H1 (cell line): ENCODE results near the gene CCNE1. TPM values are rescaled to one million over a fixed set of nuclear protein-coding genes. Genes with fewer than 3 reads are reported as not detected.
A peak's percentile ranks its signal among the peaks of the same experiment; 100 is the strongest.

ENCODE experiments used
- CTCF ChIA-PET: fragments of 300-600 bp; sonication (Branson Sonifier 250); formaldehyde crosslinking; loops from one replicate; lab custom pipeline; 2021; ENCODE audit not compliant: partially characterized antibody; lab: Charles Lee
- POLR2A ChIA-PET: fragments of 300-600 bp; sonication (Branson Sonifier 250); formaldehyde crosslinking; loops from one replicate; lab custom pipeline; 2021; ENCODE audit warnings: inconsistent platforms; ENCODE audit not compliant: partially characterized antibody; lab: Charles Lee
- DNase-seq, 2 experiments: peaks; one replicate each; pipeline versions ENCODE4 v3.0.0 to v3.0.0-alpha.2; 2010 to 2022; ENCODE audit warnings: low spot score in 2 of 2, low read depth in 1 of 2, mixed read lengths in 1 of 2
- FAIRE-seq: peaks from 2 replicates; lab custom pipeline; 2011; peaks lifted over from hg19 to GRCh38; lab: Jason Lieb, UNC
- H2AFZ ChIP-seq: 2 replicates; pipeline ENCODE4 v1.8.1; 2012; ENCODE audit warnings: low read length, inconsistent platforms
- H2AK5ac ChIP-seq: 2 replicates; pipeline ENCODE4 v1.6.1; 2013; ENCODE audit warnings: low read depth, low read length
- H2BK120ac ChIP-seq: replicated peaks from 2 replicates; pipeline ENCODE3; 2013; ENCODE audit warnings: low read depth, low read length, inconsistent platforms
- H2BK12ac ChIP-seq: 2 replicates; pipeline ENCODE4 v1.6.1; 2013; ENCODE audit warnings: low read depth, low read length
- H2BK15ac ChIP-seq: 2 replicates; pipeline ENCODE4 v1.6.1; 2013; ENCODE audit warnings: low read length
- H2BK20ac ChIP-seq: 2 replicates; pipeline ENCODE4 v1.6.1; 2013; ENCODE audit warnings: low read length
- H2BK5ac ChIP-seq: 2 replicates; pipeline ENCODE4 v1.6.1; 2013; ENCODE audit warnings: low read depth, low read length
- H3K14ac ChIP-seq: 2 replicates; pipeline ENCODE4 v1.6.1; 2013; ENCODE audit warnings: inconsistent platforms; ENCODE audit not compliant: insufficient read length
- H3K18ac ChIP-seq: 2 replicates; pipeline ENCODE4 v1.6.1; 2013; ENCODE audit warnings: low read length; ENCODE audit errors: extremely low read depth
- H3K23ac ChIP-seq: 2 replicates; pipeline ENCODE4 v1.6.1; 2013; ENCODE audit warnings: inconsistent platforms; ENCODE audit not compliant: insufficient read length
- H3K23me2 ChIP-seq: 2 replicates; pipeline ENCODE4 v1.6.1; 2013; ENCODE audit warnings: low read depth, low read length
- H3K27ac ChIP-seq: 2 replicates; pipeline ENCODE4 v1.6.1; 2011; ENCODE audit warnings: low read depth, low read length, inconsistent platforms
- H3K27me3 ChIP-seq, 4 experiments: replicated peaks in 1 of 4; 1 replicate in 1 of 4; 2 replicates in 3 of 4; pipeline versions ENCODE4 v1.6.1 to v1.8.1; 2011 to 2013; ENCODE audit warnings: low read length in 3 of 4, mild to moderate bottlenecking in 3 of 4, inconsistent platforms in 2 of 4, mixed read lengths in 2 of 4, moderate library complexity in 1 of 4; ENCODE audit not compliant: control insufficient read depth in 3 of 4, insufficient read depth in 3 of 4; ENCODE audit errors: extremely low read depth in 1 of 4
- H3K36me3 ChIP-seq, 4 experiments: 2 replicates each; pipeline versions ENCODE4 v1.6.1 to v1.8.1; 2011 to 2013; ENCODE audit warnings: mild to moderate bottlenecking in 4 of 4, low read length in 3 of 4, moderate library complexity in 2 of 4, control low read depth in 1 of 4, inconsistent platforms in 1 of 4; ENCODE audit not compliant: insufficient read depth in 4 of 4, control insufficient read depth in 2 of 4
- H3K4ac ChIP-seq: replicated peaks from 2 replicates; pipeline ENCODE3; 2013; ENCODE audit warnings: low read length, low read depth, mixed read lengths, inconsistent platforms; ENCODE audit not compliant: insufficient read length
- H3K4me1 ChIP-seq, 4 experiments: replicated peaks in 1 of 4; 1 replicate in 1 of 4; 2 replicates in 3 of 4; pipeline versions ENCODE4 v1.6.1 to v1.8.1; 2011 to 2013; ENCODE audit warnings: low read length in 3 of 4, inconsistent platforms in 2 of 4, mixed read lengths in 1 of 4; ENCODE audit not compliant: insufficient read depth in 4 of 4, control insufficient read depth in 3 of 4
- H3K4me2 ChIP-seq, 2 experiments: 2 replicates each; pipeline versions ENCODE4 v1.6.1 to v1.8.1; 2011 to 2013; ENCODE audit warnings: low read depth in 2 of 2, low read length in 2 of 2, control low read depth in 1 of 2, inconsistent platforms in 1 of 2, mild to moderate bottlenecking in 1 of 2; ENCODE audit not compliant: insufficient read depth in 1 of 2
- H3K4me3 ChIP-seq, 4 experiments: fragments of 200-600, 300-600 bp in 1 of 4; sonication (generic), shearing (Covaris generic), sonication (Bioruptor Twin) in 1 of 4; 2 replicates each; pipeline versions ENCODE4 v1.5.1 to v1.8.1; 2011 to 2016; ENCODE audit warnings: low read length in 4 of 4, low read depth in 3 of 4, control low read depth in 2 of 4, inconsistent platforms in 2 of 4, mild to moderate bottlenecking in 2 of 4, mixed read lengths in 1 of 4, moderate library complexity in 1 of 4; ENCODE audit not compliant: insufficient read depth in 2 of 4; ENCODE audit errors: extremely low read depth in 1 of 4
- H3K56ac ChIP-seq: replicated peaks from 2 replicates; pipeline ENCODE3; 2013; ENCODE audit warnings: low read depth, mild to moderate bottlenecking, mixed read lengths, low read length, inconsistent platforms; ENCODE audit not compliant: insufficient read length
- H3K79me1 ChIP-seq: 2 replicates; pipeline ENCODE4 v1.6.1; 2013; ENCODE audit warnings: low read depth, low read length, control low read depth
- H3K79me2 ChIP-seq, 2 experiments: 2 replicates each; pipeline versions ENCODE4 v1.6.1 to v1.8.1; 2012 to 2013; ENCODE audit warnings: low read length in 2 of 2, mild to moderate bottlenecking in 2 of 2, inconsistent platforms in 1 of 2; ENCODE audit not compliant: insufficient read depth in 2 of 2, control insufficient read depth in 1 of 2
- H3K9ac ChIP-seq, 4 experiments: replicated peaks in 1 of 4; 1 replicate in 1 of 4; 2 replicates in 3 of 4; pipeline versions ENCODE4 v1.6.1 to v1.8.1; 2011 to 2013; ENCODE audit warnings: low read depth in 3 of 4, low read length in 3 of 4, control low read depth in 2 of 4, mild to moderate bottlenecking in 2 of 4, moderate library complexity in 2 of 4, inconsistent platforms in 1 of 4; ENCODE audit errors: extremely low read depth in 1 of 4
- H3K9me3 ChIP-seq, 2 experiments: 2 replicates each; pipeline versions ENCODE4 v1.6.1 to v1.8.1; 2012 to 2013; ENCODE audit warnings: mild to moderate bottlenecking in 2 of 2, moderate library complexity in 2 of 2, control low read depth in 1 of 2, inconsistent platforms in 1 of 2, low read depth in 1 of 2, low read length in 1 of 2, mixed read lengths in 1 of 2; ENCODE audit not compliant: insufficient read depth in 2 of 2
- H4K20me1 ChIP-seq, 2 experiments: replicated peaks in 1 of 2; 2 replicates each; pipeline versions ENCODE3 to v1.8.1; 2011 to 2013; ENCODE audit warnings: inconsistent platforms in 2 of 2, low read length in 2 of 2, mild to moderate bottlenecking in 1 of 2; ENCODE audit not compliant: insufficient read depth in 2 of 2, control insufficient read depth in 1 of 2
- H4K5ac ChIP-seq: 2 replicates; pipeline ENCODE4 v1.6.1; 2013; ENCODE audit warnings: low read length, low read depth, mixed read lengths, inconsistent platforms; ENCODE audit not compliant: insufficient read length
- H4K8ac ChIP-seq: 2 replicates; pipeline ENCODE4 v1.8.0; 2013; ENCODE audit warnings: mild to moderate bottlenecking, moderate library complexity, low read length, inconsistent platforms; ENCODE audit not compliant: insufficient read depth; ENCODE audit errors: extremely low read depth
- H4K91ac ChIP-seq: replicated peaks from 2 replicates; pipeline ENCODE3; 2013; ENCODE audit warnings: low read length, mixed read lengths, inconsistent platforms; ENCODE audit not compliant: insufficient read length
- RFX5 ChIP-seq: IDR thresholded peaks from 2 replicates; pipeline ENCODE4 v1.6.1; 2011; ENCODE audit warnings: low read depth, low read length, improper control_type of control experiment, borderline replicate concordance
- RNF2 ChIP-seq: fragments of 200-900, 300-1000 bp; sonication (generic); IDR thresholded peaks from 2 replicates; pipeline ENCODE4 v1.7.1; 2016; ENCODE audit warnings: borderline replicate concordance, low read depth, mild to moderate bottlenecking, antibody characterized with exemption, low read length; ENCODE audit not compliant: poor library complexity, severe bottlenecking; ENCODE audit errors: missing control alignments
- WGBS, 2 experiments: shearing (Covaris generic) in 1 of 2; methylation state at CpG; one replicate each; pipeline versions ENCODE4 v1.1.6 to v1.1.7; 2013 to 2015; ENCODE audit warnings: low lambda C conversion rate in 2 of 2, mixed read lengths in 2 of 2, inconsistent platforms in 1 of 2, low coverage in 1 of 2, missing lambda C conversion rate in 1 of 2; ENCODE audit not compliant: insufficient replicate concordance in 2 of 2, insufficient coverage in 1 of 2, insufficient read length in 1 of 2; ENCODE audit errors: extremely low coverage in 1 of 2, missing lambda C conversion rate in 1 of 2; 5-methylcytosine and 5-hydroxymethylcytosine counted together
- polyA plus RNA-seq, 7 experiments: library from polyadenylated mRNA; depleted of rRNA in 3 of 7; stranded (reverse) in 5 of 7; unstranded in 2 of 7; fragments of >200 nt in 5 of 7; fragments of 200-250 nt in 2 of 7; gene quantifications; 1 replicate in 5 of 7; 2 replicates in 1 of 7; 4 replicates in 1 of 7; pipeline versions ENCODE4 v1.2.1 to v1.2.3, GENCODE V29; 2011 to 2013; ENCODE audit warnings: missing spikeins in 2 of 7, mixed read lengths in 2 of 7
- total RNA-seq: library from RNA; stranded (reverse); fragmentation: NEBNext Ultra II Directional; extraction: Animal tissue kit (Norgen Biotek cat#: 25700); gene quantifications from 2 replicates; pipeline ENCODE4 v1.2.1, GENCODE V29; 2021

The CCNE1 gene
- total and polyA plus RNA-seq, 2 of the 8 experiments (the other 6 are each of a cell fraction or from before 2014, with no cell fraction given), result 43.2 to 44.6 TPM

DNA sequence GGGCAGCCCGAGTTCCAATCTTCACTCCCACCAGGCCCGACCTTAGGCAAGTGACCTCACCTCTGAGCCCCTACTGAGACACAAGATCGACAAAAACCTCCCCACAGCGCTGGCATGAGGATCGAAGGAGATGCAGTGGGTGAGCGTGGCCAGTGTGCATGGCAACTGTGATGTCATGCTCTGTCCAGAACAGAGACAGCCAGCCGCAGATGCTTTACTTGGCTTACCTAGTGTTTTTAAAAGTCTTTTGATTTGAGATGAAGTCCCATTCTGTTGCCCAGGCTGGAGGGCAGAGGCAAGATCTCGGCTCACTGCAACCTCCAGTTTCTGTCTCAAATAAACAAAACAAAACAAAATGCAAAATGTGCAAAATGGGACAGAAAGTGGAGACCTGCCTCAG lies 47.4 kb upstream of the CCNE1 start:
- Histone ChIP-seq H3K79me2 (no peaks in the 10 kb centered on the region), H2AK5ac (no peak overlapping the region), H3K56ac (no peak overlapping the region), H3K4ac (no peak overlapping the region), H3K79me1 (no peaks in the 10 kb centered on the region), H3K4me1 (no peaks in the 10 kb centered on the region), H2AFZ (no peak overlapping the region), H3K18ac (no peak overlapping the region), H2BK12ac (no peak overlapping the region), H2BK120ac (no peak overlapping the region), H4K91ac (no peak overlapping the region), H3K9me3 (no peaks in the 10 kb centered on the region), H3K27ac (no peak overlapping the region), H2BK15ac (no peak overlapping the region), H3K23me2 (no peaks in the 10 kb centered on the region), H4K8ac (peak overlapping the region; percentile 35; the same call in 1 of the 2 replicates), H2BK5ac (no peak overlapping the region), H4K5ac (no peak overlapping the region), H3K4me2 (no peak overlapping the region), H3K9ac (no peak overlapping the region), H3K23ac (no peak overlapping the region), H3K36me3 (no peaks in the 10 kb centered on the region), H3K14ac (no peak overlapping the region), H3K4me3 (no peak overlapping the region), H2BK20ac (no peak overlapping the region), H3K27me3 (no peaks in the 10 kb centered on the region; a peak in 1 of 7 replicates), H4K20me1 (no peaks in the 10 kb centered on the region)
- DNase-seq (no peak), FAIRE-seq (no peak)
- TF ChIP-seq RNF2 (no peak), RFX5 (0 out of 2 replicates have a peak, but pooled peaks have one; percentile 9)
- ChIA-PET POLR2A (no interaction called here), CTCF (interaction anchor here (0.7 to 10.8 kb wide), 3 partner anchors 8 to 110 kb away, joined by 3 to 103 read pairs (median 6); no protein-coding TSS in a partner anchor)
- 84% methylated on average over 8 of the region's 8 CpGs; no CpG with 5 or more reads in 1 of the 2 experiments for WGBS, 2 experiments
